Stomach (tissue), 9 donors: ENCODE data around the gene CNTFR. TPM values are rescaled to one million over a fixed set of nuclear protein-coding genes. Genes with fewer than 3 reads are reported as not detected.

Source experiments
- DNase-seq, 2 donors: peaks; one replicate each; pipeline versions ENCODE4 v3.0.0 to v3.0.0-alpha.2; 2013 to 2019
- H3K27ac ChIP-seq, 5 donors: fragments of 200-600 bp in 4 of 5; sonication (generic) in 4 of 5; one replicate each; pipeline ENCODE4 v1.5.1; 2013 to 2019; ENCODE audit warnings: mild to moderate bottlenecking in 1 of 5, moderate library complexity in 1 of 5
- H3K27me3 ChIP-seq, 3 donors: fragments of 200-600 bp; sonication (generic); one replicate each; pipeline ENCODE4 v1.5.1; 2017 to 2019; ENCODE audit warnings: mixed run types in 1 of 3
- H3K36me3 ChIP-seq, 4 donors: fragments of 200-600 bp; sonication (generic); 1 replicate in 3 of 4; 2 replicates in 1 of 4; pipeline ENCODE4 v1.5.1; 2016 to 2019
- H3K4me1 ChIP-seq, 4 donors: fragments of 200-600 bp; sonication (generic); one replicate each; pipeline ENCODE4 v1.5.1; 2016 to 2019
- H3K4me3 ChIP-seq, 4 donors: fragments of 200-600 bp; sonication (generic) in 3 of 4; one replicate each; pipeline ENCODE4 v1.5.1; 2016 to 2019; ENCODE audit warnings: mild to moderate bottlenecking in 1 of 4
- H3K9me3 ChIP-seq, 4 donors: fragments of 200-600 bp; sonication (generic); one replicate each; pipeline ENCODE4 v1.5.1; 2016 to 2019
- EP300 ChIP-seq: sonication (generic); formaldehyde crosslinking; IDR thresholded peaks from one replicate; pipeline ENCODE4 v1.6.1; 2017; ENCODE audit warnings: antibody characterized with exemption
- POLR2A ChIP-seq, 4 donors: fragments of 450-650 bp; IDR thresholded peaks; one replicate each; pipeline ENCODE4 v1.6.1; 2016; ENCODE audit warnings: antibody characterized with exemption in 4 of 4, control low read depth in 2 of 4, mild to moderate bottlenecking in 1 of 4, moderate library complexity in 1 of 4
- POLR2AphosphoS5 ChIP-seq, 3 donors: sonication (generic); formaldehyde crosslinking; IDR thresholded peaks; one replicate each; pipeline ENCODE4 v1.6.1; 2016; ENCODE audit warnings: antibody characterized with exemption in 3 of 3
- WGBS, 5 donors: extraction: QIAGEN DNeasy Blood & Tissue Kit in 3 of 5; methylation state at CpG; one replicate each; pipeline versions ENCODE4 v1.1.5 to v1.1.7; 2013 to 2018; 5-methylcytosine and 5-hydroxymethylcytosine counted together
- intact Hi-C: fragments of 100-400 bp; cut with DNase I; formaldehyde crosslinking; loops from one replicate; pipeline ENCODE4 v1.15.1; 2023; ENCODE audit warnings: low total_unique reads
- polyA plus RNA-seq, 3 donors: library from polyadenylated mRNA; stranded (reverse); fragments of 200-250 nt; gene quantifications; one replicate each; pipeline ENCODE4 v1.2.3, GENCODE V29; 2013
- total RNA-seq, 5 donors: library from RNA; depleted of rRNA; stranded (reverse); fragments of >200 nt; gene quantifications; one replicate each; pipeline versions ENCODE4 v1.1.0 to v1.2.3, GENCODE V29; 2014 to 2016
- TF ChIP-seq, protein P1 (sequence below), 7 experiments: fragments of 450-650 bp in 4 of 7; fragments of 200-600 bp in 3 of 7; sonication (generic) in 3 of 7; IDR thresholded peaks; one replicate each; pipeline ENCODE4 v1.5.1; 2016 to 2019; ENCODE audit warnings: antibody characterized with exemption in 7 of 7, control low read depth in 2 of 7, mild to moderate bottlenecking in 1 of 7
- donor health status: healthy with polysubstance abuse.
- donor health status: Bipolar disorder and iron deficiency.
- donor health status: healthy.

The CNTFR gene
- total and polyA plus RNA-seq, 8 donors = 2.2 to 15.8 (median 2.9) TPM; not detected in 1

GRCh38 chr9:34571481-34571810, 18.1 kb downstream of the CNTFR start:
- intact Hi-C loops = no loop called here
- WGBS, 5 donors = 42 to 68% (median 65%) methylated on average over 12 of the region's 12 CpGs

DNA sequence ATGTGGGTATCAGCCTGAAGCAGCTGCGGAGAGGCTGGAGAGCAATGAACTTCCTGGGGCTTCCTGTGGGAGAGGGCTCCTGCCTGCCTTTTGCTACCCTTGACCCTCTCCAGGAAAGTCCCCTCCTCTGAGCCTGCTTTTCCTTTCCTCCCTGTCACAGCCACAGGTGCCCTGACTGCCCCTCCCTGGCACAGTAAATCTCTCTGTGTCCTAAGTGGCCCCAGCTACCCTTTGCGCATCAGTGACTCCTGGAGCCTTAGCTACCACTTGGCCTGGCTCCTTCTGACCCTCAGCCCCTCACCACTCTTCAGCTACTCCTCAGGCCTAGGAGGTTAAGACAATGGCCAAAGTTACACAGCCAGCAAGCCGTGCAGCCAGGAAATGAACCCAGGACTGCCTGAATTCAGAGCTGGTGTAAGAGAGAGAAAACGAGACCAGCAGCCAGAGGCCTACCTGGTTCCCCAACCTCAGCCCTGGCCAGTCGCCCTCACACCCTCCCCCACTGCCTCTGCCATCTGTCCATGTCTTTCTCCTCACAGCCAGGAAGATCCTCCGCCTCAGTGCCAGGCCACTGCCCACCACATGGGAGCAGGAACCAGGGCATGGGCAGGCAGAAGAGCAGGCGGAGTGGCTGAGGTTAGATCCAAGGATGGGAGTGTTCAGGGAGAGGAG, 18.6 kb downstream of the CNTFR start:
- TF ChIP-seq EP300 (no peak), POLR2A (IDR thresholded peaks at IDR 0.05) (no peak)
- Histone ChIP-seq H3K36me3 (no peaks in the 10 kb centered on the region), H3K9me3 (no peaks in the 10 kb centered on the region), H3K27ac (no peak overlapping the region), H3K4me1 (peaks cover 0 to 16% (median 4%) of the 10 kb centered on the region in 4 donors), H3K4me3 (no peak overlapping the region), H3K27me3 (peaks cover 0 to 60% (median 13%) of the 10 kb centered on the region in 3 donors)
- intact Hi-C loops = no loop called here
- 65 to 77% (median 74%) methylated on average over 7 of the region's 7 CpGs for WGBS, 5 donors
- DNase-seq = no peak

More at GRCh38 chr9:34571481-34571810, 18.1 kb downstream of the CNTFR start:
- Histone ChIP-seq H3K27me3 (peaks cover 0 to 60% (median 8%) of the 10 kb centered on the region in 3 donors), H3K27ac (no peak overlapping the region), H3K36me3 (no peaks in the 10 kb centered on the region), H3K4me1 (peaks cover 0 to 16% (median 4%) of the 10 kb centered on the region in 4 donors), H3K4me3 (no peak overlapping the region), H3K9me3 (no peaks in the 10 kb centered on the region)
- DNase-seq = peak in 1 of 2 donors; percentile 67
- TF ChIP-seq EP300 (no peak), POLR2AphosphoS5 (IDR thresholded peaks at IDR 0.05) (no peak), POLR2A (IDR thresholded peaks at IDR 0.05) (no peak)
- TF ChIP-seq, protein P1, sequence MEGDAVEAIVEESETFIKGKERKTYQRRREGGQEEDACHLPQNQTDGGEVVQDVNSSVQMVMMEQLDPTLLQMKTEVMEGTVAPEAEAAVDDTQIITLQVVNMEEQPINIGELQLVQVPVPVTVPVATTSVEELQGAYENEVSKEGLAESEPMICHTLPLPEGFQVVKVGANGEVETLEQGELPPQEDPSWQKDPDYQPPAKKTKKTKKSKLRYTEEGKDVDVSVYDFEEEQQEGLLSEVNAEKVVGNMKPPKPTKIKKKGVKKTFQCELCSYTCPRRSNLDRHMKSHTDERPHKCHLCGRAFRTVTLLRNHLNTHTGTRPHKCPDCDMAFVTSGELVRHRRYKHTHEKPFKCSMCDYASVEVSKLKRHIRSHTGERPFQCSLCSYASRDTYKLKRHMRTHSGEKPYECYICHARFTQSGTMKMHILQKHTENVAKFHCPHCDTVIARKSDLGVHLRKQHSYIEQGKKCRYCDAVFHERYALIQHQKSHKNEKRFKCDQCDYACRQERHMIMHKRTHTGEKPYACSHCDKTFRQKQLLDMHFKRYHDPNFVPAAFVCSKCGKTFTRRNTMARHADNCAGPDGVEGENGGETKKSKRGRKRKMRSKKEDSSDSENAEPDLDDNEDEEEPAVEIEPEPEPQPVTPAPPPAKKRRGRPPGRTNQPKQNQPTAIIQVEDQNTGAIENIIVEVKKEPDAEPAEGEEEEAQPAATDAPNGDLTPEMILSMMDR (IDR thresholded peaks at IDR 0.05) = no peak

DNA sequence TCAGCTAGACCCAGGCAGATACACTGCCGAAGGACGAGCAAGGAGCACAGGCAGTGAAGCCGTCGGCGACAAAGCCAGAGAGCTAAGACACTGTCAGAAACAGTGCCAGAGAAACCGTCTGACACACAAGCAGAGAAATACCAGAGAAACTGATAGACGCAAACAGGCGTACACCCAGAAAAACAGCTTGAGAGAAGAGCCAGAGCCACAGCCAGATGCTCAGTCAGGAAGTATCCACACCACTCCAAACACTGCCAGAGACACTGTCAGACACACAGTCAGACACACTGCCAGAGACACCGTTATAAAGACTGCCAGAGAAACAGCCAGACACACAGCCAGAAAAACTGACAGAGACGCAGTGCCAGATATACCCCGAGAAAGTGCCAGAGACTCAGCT, 19.1 kb downstream of the CNTFR start:
- no peaks in the 10 kb centered on the region for H3K9me3 ChIP-seq
- intact Hi-C loops = no loop called here
- H3K36me3 ChIP-seq = no peaks in the 10 kb centered on the region
- DNase-seq = peak in 1 of 2 donors; percentile 81
- H3K4me1 ChIP-seq = peaks cover 0 to 16% (median 4%) of the 10 kb centered on the region in 4 donors
- TF ChIP-seq, protein P1 (IDR thresholded peaks at IDR 0.05) = no peak
- TF ChIP-seq EP300 (no peak), POLR2AphosphoS5 (IDR thresholded peaks at IDR 0.05) (no peak)
- no peak overlapping the region for H3K27ac ChIP-seq
- H3K27me3 ChIP-seq = peaks cover 0 to 60% (median 18%) of the 10 kb centered on the region in 3 donors
- H3K4me3 ChIP-seq = no peak overlapping the region
- 50 to 69% (median 64%) methylated on average over 9 to 11 of the region's 11 CpGs for WGBS, 5 donors

DNA sequence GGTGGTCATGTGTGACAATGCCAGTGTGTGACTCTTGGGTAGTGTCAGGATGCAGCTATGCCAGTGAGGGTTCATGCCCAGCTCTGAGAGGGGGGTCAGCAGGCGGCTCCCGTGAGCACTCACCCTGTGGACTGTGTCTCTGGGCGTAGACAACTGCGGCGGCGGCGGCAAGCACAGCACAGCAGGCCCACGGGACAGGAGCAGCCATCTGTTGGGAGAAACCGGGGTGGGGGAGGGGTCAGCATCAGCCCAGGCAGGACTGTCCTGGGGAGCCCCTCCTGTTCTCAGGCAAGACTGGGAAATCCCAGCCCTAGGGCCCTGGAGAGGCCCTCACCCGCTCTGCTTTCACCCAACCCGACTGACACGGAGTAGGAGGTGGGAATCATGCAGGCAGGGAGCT, 20.8 kb downstream of the CNTFR start:
- no peak for DNase-seq
- H3K9me3 ChIP-seq = no peaks in the 10 kb centered on the region
- WGBS, 5 donors = 40 to 70% (median 60%) methylated on average over 2 to 12 of the region's 12 CpGs

More for the DNA sequence above, 20.8 kb downstream of the CNTFR start:
- intact Hi-C loops = no loop called here
- H3K27ac ChIP-seq = no peak overlapping the region
- H3K27me3 ChIP-seq = peaks cover 0 to 58% (median 13%) of the 10 kb centered on the region in 3 donors
- H3K4me1 ChIP-seq = peaks cover 0 to 16% (median 4%) of the 10 kb centered on the region in 4 donors
- H3K36me3 ChIP-seq = no peaks in the 10 kb centered on the region
- no peak overlapping the region for H3K4me3 ChIP-seq
- TF ChIP-seq POLR2A (IDR thresholded peaks at IDR 0.05) = no peak
- no peak for TF ChIP-seq EP300
- no peak for TF ChIP-seq POLR2AphosphoS5 (IDR thresholded peaks at IDR 0.05)
- TF ChIP-seq, protein P1 (IDR thresholded peaks at IDR 0.05) = no peak
